Nephron (organoid): Measurements from ENCODE around the gene HM13.
"Not testable (repeated sequence)": the region's sequence is repeated elsewhere in the genome, so short reads cannot be mapped to it uniquely, and the experiment has no call there.

Experiments used
- H3K27ac Mint-ChIP-seq, 3 experiments: 2 replicates each; pipeline ENCODE4 v1.8.0; 2020; ENCODE audit warnings: mixed read lengths in 3 of 3, mild to moderate bottlenecking in 2 of 3, moderate library complexity in 1 of 3
- H3K27me3 Mint-ChIP-seq: 2 replicates; pipeline ENCODE4 v1.8.0; 2021; ENCODE audit warnings: low read depth, mild to moderate bottlenecking, moderate library complexity, mixed read lengths
- H3K36me3 Mint-ChIP-seq: 2 replicates; pipeline ENCODE4 v1.8.0; 2020; ENCODE audit warnings: low read depth, mixed read lengths
- H3K4me1 Mint-ChIP-seq: 2 replicates; pipeline ENCODE4 v1.8.0; 2020; ENCODE audit warnings: mixed read lengths
- H3K4me3 Mint-ChIP-seq, 3 experiments: 2 replicates each; pipeline ENCODE4 v1.8.0; 2020; ENCODE audit warnings: mild to moderate bottlenecking in 3 of 3, mixed read lengths in 3 of 3, moderate library complexity in 2 of 3
- H3K9me3 Mint-ChIP-seq: 2 replicates; pipeline ENCODE4 v1.8.0; 2020; ENCODE audit warnings: mixed read lengths
- TF ChIP-seq, protein P1 (sequence below), 3 experiments: fragments of 200-600 bp; sonication (generic); IDR thresholded peaks; one replicate each; pipeline ENCODE4 v1.5.0; 2021; ENCODE audit warnings: antibody characterized with exemption in 3 of 3; ENCODE audit not compliant: unreplicated experiment in 3 of 3

The HM13 gene

DNA sequence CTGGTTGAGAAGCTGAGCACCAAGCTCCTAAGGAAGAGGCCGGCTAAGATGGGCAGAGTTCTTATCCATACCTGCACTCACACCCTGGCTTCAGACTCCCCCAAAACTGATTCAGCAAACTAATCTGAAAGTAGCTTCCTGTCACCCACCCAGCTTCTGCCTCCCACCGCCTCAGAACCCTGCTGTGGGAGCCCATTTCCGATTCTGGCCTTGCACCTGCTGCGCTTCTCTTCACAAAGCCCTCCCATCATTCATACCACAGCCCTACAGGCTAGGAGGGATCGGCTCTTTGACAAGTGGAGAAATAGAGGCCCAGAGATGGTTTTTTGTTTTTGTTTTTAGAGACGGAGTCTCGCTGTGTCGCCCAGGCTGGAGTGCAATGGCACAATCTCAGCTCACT is 28.7 kb downstream of the HM13 start:
- peaks cover 24% of the 10 kb centered on the region for H3K4me1 Mint-ChIP-seq
- H3K27ac Mint-ChIP-seq: peak overlapping the region in 2 of 3 experiments; percentile 15 to 21
- TF ChIP-seq, protein P1, sequence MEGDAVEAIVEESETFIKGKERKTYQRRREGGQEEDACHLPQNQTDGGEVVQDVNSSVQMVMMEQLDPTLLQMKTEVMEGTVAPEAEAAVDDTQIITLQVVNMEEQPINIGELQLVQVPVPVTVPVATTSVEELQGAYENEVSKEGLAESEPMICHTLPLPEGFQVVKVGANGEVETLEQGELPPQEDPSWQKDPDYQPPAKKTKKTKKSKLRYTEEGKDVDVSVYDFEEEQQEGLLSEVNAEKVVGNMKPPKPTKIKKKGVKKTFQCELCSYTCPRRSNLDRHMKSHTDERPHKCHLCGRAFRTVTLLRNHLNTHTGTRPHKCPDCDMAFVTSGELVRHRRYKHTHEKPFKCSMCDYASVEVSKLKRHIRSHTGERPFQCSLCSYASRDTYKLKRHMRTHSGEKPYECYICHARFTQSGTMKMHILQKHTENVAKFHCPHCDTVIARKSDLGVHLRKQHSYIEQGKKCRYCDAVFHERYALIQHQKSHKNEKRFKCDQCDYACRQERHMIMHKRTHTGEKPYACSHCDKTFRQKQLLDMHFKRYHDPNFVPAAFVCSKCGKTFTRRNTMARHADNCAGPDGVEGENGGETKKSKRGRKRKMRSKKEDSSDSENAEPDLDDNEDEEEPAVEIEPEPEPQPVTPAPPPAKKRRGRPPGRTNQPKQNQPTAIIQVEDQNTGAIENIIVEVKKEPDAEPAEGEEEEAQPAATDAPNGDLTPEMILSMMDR (IDR thresholded peaks at IDR 0.05; ENCODE audit: unreplicated experiment in 3 of 3): no peak
- peaks cover 35% of the 10 kb centered on the region for H3K36me3 Mint-ChIP-seq
- no peaks in the 10 kb centered on the region for H3K9me3 Mint-ChIP-seq
- no peak overlapping the region for H3K4me3 Mint-ChIP-seq
- H3K27me3 Mint-ChIP-seq: no peaks in the 10 kb centered on the region

DNA sequence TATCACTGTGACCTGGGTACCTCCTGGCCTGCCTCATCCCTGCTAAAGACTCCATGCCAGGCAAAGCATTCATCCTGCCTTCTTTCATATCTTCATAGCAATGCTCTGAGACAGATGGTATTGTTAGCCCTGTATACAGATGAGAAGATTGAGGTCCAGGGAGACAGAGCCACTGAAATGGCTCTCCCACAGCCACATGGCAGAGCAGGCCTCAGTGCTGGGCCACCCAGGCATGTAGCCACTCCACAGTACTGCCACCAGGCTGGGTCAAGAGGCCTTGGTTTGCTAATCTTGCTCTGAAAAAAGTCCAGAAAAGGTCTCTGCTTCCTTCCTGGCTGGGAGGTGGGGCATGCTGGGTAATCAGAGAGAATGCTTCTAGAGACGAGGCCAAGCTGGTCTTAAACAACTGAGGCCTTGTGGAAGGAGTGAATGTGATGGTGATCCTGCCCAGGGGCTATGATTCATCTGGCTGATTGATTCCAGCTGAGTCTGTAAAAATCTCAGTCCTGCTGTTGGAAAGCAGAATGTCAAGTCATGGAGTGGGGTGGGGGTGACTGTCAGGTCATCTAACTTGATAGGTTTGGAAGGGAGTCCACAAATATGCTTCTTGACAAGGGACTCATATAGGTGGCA is 29.8 kb downstream of the HM13 start:
- H3K36me3 Mint-ChIP-seq: peaks cover 34% of the 10 kb centered on the region
- H3K9me3 Mint-ChIP-seq: no peaks in the 10 kb centered on the region
- H3K27me3 Mint-ChIP-seq: no peaks in the 10 kb centered on the region
- H3K4me3 Mint-ChIP-seq: peak overlapping the region in 2 of 3 experiments; percentile 58 to 63
- H3K4me1 Mint-ChIP-seq: peaks cover 24% of the 10 kb centered on the region
- peak overlapping the region; percentile 89 to 92 (median 89) for H3K27ac Mint-ChIP-seq
- TF ChIP-seq, protein P1 (IDR thresholded peaks at IDR 0.05; ENCODE audit: unreplicated experiment in 3 of 3): no peak

DNA sequence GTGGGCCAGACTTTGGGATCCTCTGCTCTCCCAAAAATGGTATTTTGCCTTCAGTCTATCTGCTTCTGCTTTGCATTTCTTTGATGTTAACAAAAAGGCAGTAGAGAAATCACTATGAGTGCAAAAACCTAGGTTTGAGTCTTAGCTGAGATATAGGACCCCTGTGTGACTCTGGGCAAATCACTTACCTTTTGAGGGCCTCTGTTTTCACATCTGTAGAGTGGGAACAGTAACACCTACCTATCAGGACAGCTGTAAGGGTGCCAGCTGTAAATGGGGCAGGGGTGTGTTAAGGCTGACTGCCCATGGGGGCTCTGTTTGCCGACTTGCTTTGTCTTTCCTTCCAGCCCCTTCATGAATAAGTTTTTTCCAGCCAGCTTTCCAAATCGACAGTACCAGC is 30.4 kb downstream of the HM13 start:
- Mint-ChIP-seq H3K27me3 (no peaks in the 10 kb centered on the region), H3K27ac (peak overlapping the region; percentile 89 to 92 (median 89)), H3K9me3 (no peaks in the 10 kb centered on the region), H3K4me3 (no peak overlapping the region), H3K4me1 (peaks cover 24% of the 10 kb centered on the region), H3K36me3 (peaks cover 36% of the 10 kb centered on the region)
- TF ChIP-seq, protein P1 (IDR thresholded peaks at IDR 0.05; ENCODE audit: unreplicated experiment in 3 of 3): no peak

DNA sequence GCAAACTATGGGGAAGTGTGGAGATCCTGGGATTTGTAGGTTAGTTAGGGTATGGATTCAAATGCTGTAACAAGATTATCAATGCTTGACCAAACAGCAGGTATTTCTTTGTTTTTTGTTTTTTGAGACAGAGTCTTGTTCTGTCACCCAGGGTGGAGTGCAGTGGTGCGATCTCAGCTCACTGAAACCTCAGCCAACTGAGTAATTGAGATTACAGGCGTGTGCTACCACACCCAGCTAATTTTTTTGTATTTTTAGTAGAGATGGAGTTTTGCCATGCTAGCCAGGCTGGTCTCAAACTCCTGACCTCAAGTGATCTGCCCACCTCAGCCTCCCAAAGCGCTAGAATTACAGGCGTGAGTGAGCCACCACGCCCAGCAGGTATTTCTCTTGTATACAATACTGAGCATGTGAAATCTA is 31.4 kb downstream of the HM13 start:
- Mint-ChIP-seq H3K4me3 (peak overlapping the region; percentile 48 to 64 (median 62)), H3K36me3 (peaks cover 41% of the 10 kb centered on the region), H3K4me1 (peaks cover 24% of the 10 kb centered on the region), H3K27ac (peak overlapping the region; percentile 44 to 78 (median 69))
- not testable (repeated sequence) for H3K27me3 Mint-ChIP-seq, H3K9me3 Mint-ChIP-seq

DNA sequence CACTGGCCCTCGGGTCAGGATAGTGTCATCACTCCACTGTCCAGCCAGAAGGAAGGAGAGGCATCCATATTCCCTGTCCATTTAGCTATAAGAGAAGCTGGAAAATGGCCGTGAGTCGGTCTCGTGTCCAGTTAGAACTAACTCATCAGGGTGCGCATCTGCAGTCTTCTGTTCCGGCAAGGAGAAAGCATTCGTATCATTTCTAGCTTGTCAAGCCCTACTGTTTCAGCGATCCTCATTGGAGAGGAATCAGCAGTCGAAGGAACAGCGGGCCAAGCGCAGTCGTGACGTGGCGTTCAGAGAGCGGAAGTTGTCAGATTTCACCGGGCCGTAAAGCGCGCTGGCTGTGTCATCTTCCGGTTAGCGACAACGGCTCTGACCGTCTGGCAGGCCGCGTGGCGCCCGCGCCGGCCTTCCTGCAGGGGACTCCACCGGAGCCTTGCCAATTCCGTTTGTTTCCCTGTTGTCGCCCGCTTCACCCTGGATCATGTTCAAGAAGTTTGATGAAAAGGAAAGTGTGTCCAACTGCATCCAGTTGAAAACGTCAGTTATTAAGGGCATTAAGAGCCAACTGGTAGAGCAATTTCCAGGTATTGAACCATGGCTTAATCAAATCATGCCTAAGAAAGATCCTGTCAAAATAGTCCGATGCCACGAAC is 32.9 kb downstream of the HM13 start:
- Mint-ChIP-seq H3K4me3 (peak overlapping the region; percentile 90 to 99 (median 95)), H3K4me1 (peaks cover 24% of the 10 kb centered on the region), H3K9me3 (no peaks in the 10 kb centered on the region), H3K27me3 (no peaks in the 10 kb centered on the region), H3K36me3 (peaks cover 49% of the 10 kb centered on the region), H3K27ac (peak overlapping the region; percentile 100)
- TF ChIP-seq, protein P1 (IDR thresholded peaks at IDR 0.05; ENCODE audit: unreplicated experiment in 3 of 3): peak in 1 of 3 experiments; percentile 13

DNA sequence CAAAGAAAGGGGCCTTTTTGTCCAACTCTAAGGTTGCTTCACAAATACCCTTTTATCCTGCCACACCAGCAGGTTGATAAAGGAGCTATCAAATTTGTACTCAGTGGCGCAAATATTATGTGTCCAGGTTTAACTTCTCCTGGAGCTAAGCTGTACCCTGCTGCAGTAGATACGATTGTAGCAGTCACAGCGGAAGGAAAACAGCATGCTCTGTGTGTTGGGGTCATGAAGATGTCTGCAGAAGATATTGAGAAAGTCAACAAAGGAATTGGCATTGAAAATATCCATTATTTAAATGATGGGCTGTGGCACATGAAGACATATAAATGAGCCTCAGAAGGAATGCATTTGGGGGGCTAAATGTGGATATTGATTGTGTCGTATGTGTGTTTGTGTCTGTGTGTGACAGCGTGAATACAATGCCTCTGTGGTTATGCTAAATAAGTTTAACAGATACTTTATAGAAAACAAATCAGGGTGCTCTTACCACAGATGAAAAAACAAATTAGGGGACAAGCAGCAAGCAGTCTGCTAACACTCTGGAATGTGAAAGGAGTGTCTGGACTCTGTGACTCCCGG is 33.6 kb downstream of the HM13 start:
- Mint-ChIP-seq H3K27ac (peak overlapping the region; percentile 100), H3K27me3 (no peaks in the 10 kb centered on the region), H3K4me3 (peak overlapping the region; percentile 90 to 99 (median 95)), H3K4me1 (peaks cover 24% of the 10 kb centered on the region), H3K36me3 (peaks cover 47% of the 10 kb centered on the region), H3K9me3 (no peaks in the 10 kb centered on the region)
- TF ChIP-seq, protein P1 (IDR thresholded peaks at IDR 0.05; ENCODE audit: unreplicated experiment in 3 of 3): no peak
